OCI-LY1 (cell line): ENCODE results near the gene PRKCA.

ENCODE experiments used
- H2AFZ ChIP-seq: fragments of 200-600 bp; sonication (generic), shearing (Covaris generic); 2 replicates; pipeline ENCODE4 v1.6.0; 2014; ENCODE audit warnings: antibody characterized with exemption, mild to moderate bottlenecking, low read length
- H3F3A ChIP-seq: fragments of 200-600 bp; sonication (generic), shearing (Covaris generic); 2 replicates; pipeline ENCODE4 v1.6.0; 2014; ENCODE audit warnings: mild to moderate bottlenecking, antibody characterized with exemption, low read length, moderate library complexity; ENCODE audit not compliant: insufficient read depth
- H3K27ac ChIP-seq: fragments of 200-600 bp; sonication (generic); 2 replicates; pipeline ENCODE4 v1.5.1; 2014; ENCODE audit warnings: low read length, mixed run types, mild to moderate bottlenecking, low read depth; ENCODE audit not compliant: poor library complexity, severe bottlenecking
- H3K27me3 ChIP-seq: fragments of 200-600 bp; sonication (generic); 2 replicates; pipeline ENCODE4 v1.6.0; 2014; ENCODE audit warnings: antibody characterized with exemption, mild to moderate bottlenecking, low read length, moderate library complexity; ENCODE audit not compliant: insufficient read depth
- H3K36me3 ChIP-seq: fragments of 200-600 bp; sonication (generic); 2 replicates; pipeline ENCODE4 v1.6.1; 2014; ENCODE audit warnings: mild to moderate bottlenecking, antibody characterized with exemption, low read length, moderate library complexity, mixed read lengths; ENCODE audit not compliant: insufficient read depth
- H3K4me1 ChIP-seq: fragments of 200-600 bp; sonication (generic); 2 replicates; pipeline ENCODE4 v1.5.1; 2014; ENCODE audit warnings: mild to moderate bottlenecking, low read length, moderate library complexity; ENCODE audit not compliant: insufficient read depth, severe bottlenecking
- H3K4me2 ChIP-seq: fragments of 200-600 bp; sonication (generic), shearing (Covaris generic); 2 replicates; pipeline ENCODE4 v1.6.1; 2014; ENCODE audit warnings: low read length
- H3K4me3 ChIP-seq: fragments of 200-600 bp; sonication (generic); 2 replicates; pipeline ENCODE4 v1.5.1; 2014; ENCODE audit warnings: low read length, low read depth, mild to moderate bottlenecking, mixed read lengths; ENCODE audit not compliant: poor library complexity, severe bottlenecking
- H3K79me2 ChIP-seq: fragments of 200-600 bp; shearing (Covaris generic); 2 replicates; pipeline ENCODE4 v1.6.1; 2016; ENCODE audit warnings: mixed run types, low read length, mixed read lengths; ENCODE audit not compliant: insufficient read depth
- H3K9ac ChIP-seq: fragments of 200-600 bp; sonication (generic), shearing (Covaris generic); 2 replicates; pipeline ENCODE4 v1.6.1; 2014; ENCODE audit warnings: mild to moderate bottlenecking, low read length, mixed read lengths
- H3K9me2 ChIP-seq: fragments of 200-600 bp; sonication (generic), shearing (Covaris generic); 2 replicates; pipeline ENCODE4 v1.6.1; 2014; ENCODE audit warnings: low read depth, mild to moderate bottlenecking, low read length, mixed read lengths
- H3K9me3 ChIP-seq: fragments of 200-600 bp; shearing (Covaris generic); 2 replicates; pipeline ENCODE4 v1.6.1; 2014; ENCODE audit warnings: low read length, mixed read lengths
- H4K20me1 ChIP-seq: fragments of 200-600 bp; sonication (generic), shearing (Covaris generic); 2 replicates; pipeline ENCODE4 v1.6.0; 2016; ENCODE audit warnings: mild to moderate bottlenecking, low read length; ENCODE audit not compliant: insufficient read depth
- EZH2 ChIP-seq: fragments of 200-600 bp; sonication (generic), shearing (Covaris generic); IDR thresholded peaks from 2 replicates; pipeline ENCODE4 v1.8.0; 2017; ENCODE audit warnings: borderline replicate concordance, mixed run types, mild to moderate bottlenecking, antibody characterized with exemption, low read length, moderate library complexity, mixed read lengths
- TF ChIP-seq, protein P1 (sequence below): fragments of 200-600 bp; sonication (generic), shearing (Covaris generic); IDR thresholded peaks from 2 replicates; pipeline ENCODE4 v1.5.1; 2017; ENCODE audit warnings: mild to moderate bottlenecking, antibody characterized with exemption, low read length, moderate library complexity, mixed read lengths

Gene PRKCA

GRCh38 chr17:66518677-66519076 lies 216.3 kb downstream of the PRKCA start:
- Histone ChIP-seq H3K4me2 (no peak overlapping the region), H3K9me3 (no peaks in the 10 kb centered on the region), H3K4me3 (no peak overlapping the region), H3K27ac (no peak overlapping the region), H3K79me2 (no peaks in the 10 kb centered on the region), H3K27me3 (no peaks in the 10 kb centered on the region), H3K9ac (no peak overlapping the region), H2AFZ (no peak overlapping the region), H4K20me1 (no peaks in the 10 kb centered on the region), H3K36me3 (no peaks in the 10 kb centered on the region), H3K4me1 (peaks cover 29% of the 10 kb centered on the region), H3F3A (no peaks in the 10 kb centered on the region), H3K9me2 (no peaks in the 10 kb centered on the region)
- no peak for TF ChIP-seq EZH2
- TF ChIP-seq, protein P1, sequence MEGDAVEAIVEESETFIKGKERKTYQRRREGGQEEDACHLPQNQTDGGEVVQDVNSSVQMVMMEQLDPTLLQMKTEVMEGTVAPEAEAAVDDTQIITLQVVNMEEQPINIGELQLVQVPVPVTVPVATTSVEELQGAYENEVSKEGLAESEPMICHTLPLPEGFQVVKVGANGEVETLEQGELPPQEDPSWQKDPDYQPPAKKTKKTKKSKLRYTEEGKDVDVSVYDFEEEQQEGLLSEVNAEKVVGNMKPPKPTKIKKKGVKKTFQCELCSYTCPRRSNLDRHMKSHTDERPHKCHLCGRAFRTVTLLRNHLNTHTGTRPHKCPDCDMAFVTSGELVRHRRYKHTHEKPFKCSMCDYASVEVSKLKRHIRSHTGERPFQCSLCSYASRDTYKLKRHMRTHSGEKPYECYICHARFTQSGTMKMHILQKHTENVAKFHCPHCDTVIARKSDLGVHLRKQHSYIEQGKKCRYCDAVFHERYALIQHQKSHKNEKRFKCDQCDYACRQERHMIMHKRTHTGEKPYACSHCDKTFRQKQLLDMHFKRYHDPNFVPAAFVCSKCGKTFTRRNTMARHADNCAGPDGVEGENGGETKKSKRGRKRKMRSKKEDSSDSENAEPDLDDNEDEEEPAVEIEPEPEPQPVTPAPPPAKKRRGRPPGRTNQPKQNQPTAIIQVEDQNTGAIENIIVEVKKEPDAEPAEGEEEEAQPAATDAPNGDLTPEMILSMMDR = no peak

DNA sequence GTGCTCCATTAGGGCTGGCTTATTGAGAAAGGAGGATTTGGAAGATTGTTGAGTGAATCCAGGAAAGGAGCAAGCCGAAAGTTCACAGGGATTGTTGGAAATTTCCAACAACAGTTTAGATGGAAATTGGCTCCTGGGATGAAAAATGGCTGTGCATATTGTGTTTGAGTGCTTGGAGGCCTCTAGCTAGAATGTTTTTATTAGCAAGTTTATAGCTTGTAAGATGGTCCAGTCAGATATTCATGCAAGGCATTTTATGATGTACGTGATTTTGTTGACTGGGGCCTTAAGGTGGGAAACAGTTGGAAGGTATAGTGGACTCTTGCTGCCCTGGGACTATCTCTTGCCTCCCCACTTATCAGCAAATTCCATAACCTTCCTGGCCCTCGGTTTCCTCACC lies 216.7 kb downstream of the PRKCA start:
- Histone ChIP-seq H3K4me2 (no peak overlapping the region), H4K20me1 (no peaks in the 10 kb centered on the region), H3K79me2 (no peaks in the 10 kb centered on the region), H3K9me2 (no peaks in the 10 kb centered on the region), H3K27me3 (no peaks in the 10 kb centered on the region), H3K4me3 (no peak overlapping the region), H3K27ac (no peak overlapping the region), H3K9ac (no peak overlapping the region), H3K4me1 (peaks cover 33% of the 10 kb centered on the region), H2AFZ (no peak overlapping the region), H3F3A (no peaks in the 10 kb centered on the region), H3K9me3 (no peaks in the 10 kb centered on the region), H3K36me3 (no peaks in the 10 kb centered on the region)
- TF ChIP-seq, protein P1 = no peak
- TF ChIP-seq EZH2 = no peak

- Histone ChIP-seq H4K20me1 (no peaks in the 10 kb centered on the region), H3K27ac (no peak overlapping the region), H3K4me1 (peaks cover 48% of the 10 kb centered on the region), H3K9me3 (no peaks in the 10 kb centered on the region), H3K4me3 (no peak overlapping the region), H3K4me2 (no peak overlapping the region), H3K9ac (no peak overlapping the region), H3K9me2 (no peaks in the 10 kb centered on the region), H3K36me3 (0 out of 2 replicates have a peak, but pooled peaks cover 3% of the 10 kb centered on the region), H3K27me3 (no peaks in the 10 kb centered on the region), H3F3A (no peaks in the 10 kb centered on the region), H2AFZ (no peak overlapping the region), H3K79me2 (no peaks in the 10 kb centered on the region)
- no peak for TF ChIP-seq EZH2
- TF ChIP-seq, protein P1 = no peak
Measured at GRCh38 chr17:66520999-66521398, 218.6 kb downstream of the PRKCA start.
